HG03442 (cell line): ENCODE measurements around the gene SH2B2.
"Not testable (repeated sequence)": the region's sequence is repeated elsewhere in the genome, so short reads cannot be mapped to it uniquely, and the experiment has no call there.

Experiments
- ATAC-seq: cut with Tn5 transposase; IDR thresholded peaks from one replicate; pipeline ENCODE4 v1.9.1; 2021; ENCODE audit warnings: mild to moderate bottlenecking, moderate library complexity; ENCODE audit not compliant: unreplicated experiment

The SH2B2 gene

DNA sequence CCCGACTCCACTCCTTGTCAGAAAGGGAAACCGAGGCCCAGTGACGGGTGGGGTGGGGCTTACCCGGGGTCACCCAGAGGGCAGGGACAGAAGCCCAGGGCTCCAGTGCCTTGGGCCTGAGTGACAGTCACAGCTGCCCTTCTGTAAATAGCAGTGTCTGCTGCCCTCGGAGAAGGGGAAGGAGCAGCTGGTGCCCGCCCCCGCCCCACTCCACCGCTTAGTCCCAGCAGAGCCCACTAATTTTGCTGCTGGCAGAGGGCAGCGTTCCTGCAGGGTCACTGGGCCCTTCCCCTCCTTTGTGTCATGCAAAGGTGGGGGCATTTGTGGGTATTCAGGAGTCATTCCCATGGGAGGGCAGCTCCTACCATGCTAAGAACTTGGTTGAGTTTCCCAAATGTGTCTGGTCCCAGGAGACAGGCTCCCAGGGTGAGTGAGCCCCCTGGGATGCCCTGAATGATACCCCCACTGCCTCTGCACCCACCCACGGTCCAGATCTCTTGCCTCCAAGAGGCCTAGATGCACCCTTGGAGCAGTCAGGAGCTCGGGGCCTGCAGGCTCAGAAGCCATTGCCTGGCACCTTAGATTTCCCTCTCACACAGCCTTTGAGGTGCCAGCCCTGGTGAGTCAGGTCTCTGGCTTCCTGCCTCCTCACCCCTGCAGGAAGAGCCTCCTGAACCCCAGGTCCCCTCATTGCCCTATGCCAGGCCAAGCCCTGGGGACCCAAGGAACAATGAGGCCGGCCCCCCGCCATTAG lies 17.2 kb downstream of the SH2B2 start:
- no peak for ATAC-seq

DNA sequence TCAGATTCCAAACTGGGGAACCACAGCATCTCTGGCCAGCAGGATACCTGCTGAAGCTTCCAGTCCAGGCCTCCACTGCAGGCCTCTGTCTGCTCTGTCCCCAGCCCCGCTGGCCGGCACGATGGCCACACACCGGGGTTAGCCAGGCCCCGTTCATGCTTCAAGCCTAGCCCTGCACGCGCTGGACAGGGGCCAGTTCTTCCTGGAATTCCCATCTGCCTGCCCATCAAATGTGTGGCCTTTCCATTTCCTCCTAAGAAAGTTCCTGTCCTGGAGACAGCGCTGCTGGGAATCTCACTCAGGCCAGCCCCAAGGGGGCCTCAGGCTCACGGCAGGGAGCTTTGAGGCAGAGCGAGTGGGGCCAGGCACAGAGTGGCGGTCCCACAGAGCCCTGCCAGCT lies 18.0 kb downstream of the SH2B2 start:
- ATAC-seq = no peak

DNA sequence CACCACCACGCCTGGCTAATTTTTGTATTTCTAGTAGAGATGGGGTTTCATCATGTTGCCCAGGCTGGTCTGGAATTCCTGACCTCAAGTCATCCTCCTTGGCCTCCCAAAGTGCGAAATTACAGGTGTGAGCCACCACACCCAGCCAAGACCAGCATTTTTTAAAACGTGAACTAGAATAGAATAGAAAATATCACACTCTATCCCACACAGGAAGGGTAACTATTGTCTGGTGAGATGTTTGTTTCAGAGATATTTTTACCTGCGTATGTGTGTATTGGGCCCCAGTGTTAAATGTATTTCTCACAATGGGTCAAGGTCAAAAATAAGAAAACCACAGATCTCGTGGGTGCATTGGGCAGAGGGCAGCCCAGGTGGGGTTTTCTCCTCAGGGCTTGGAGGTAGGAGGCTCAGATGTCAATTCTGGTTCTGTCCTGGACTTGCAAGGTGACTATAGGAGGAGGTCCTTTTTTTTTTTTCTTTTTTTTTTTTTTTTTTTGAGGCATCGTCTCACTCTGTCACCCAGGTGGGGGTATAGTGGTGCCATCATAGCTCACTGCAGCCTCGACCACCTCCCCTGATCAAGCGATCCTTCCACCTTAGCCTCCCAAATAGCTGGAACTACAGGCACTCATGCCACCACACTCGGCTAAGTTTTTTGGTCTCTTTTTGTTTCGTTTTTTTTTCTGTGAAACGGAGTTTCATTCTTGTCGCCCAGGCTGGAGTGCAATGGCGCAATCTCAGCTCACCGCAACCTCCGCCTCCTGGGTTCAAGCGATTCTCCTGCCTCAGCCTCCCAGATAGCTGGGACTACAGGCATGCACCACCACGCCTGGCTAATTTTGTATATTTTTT lies 19.0 kb downstream of the SH2B2 start:
- peak; percentile 40 for ATAC-seq

DNA sequence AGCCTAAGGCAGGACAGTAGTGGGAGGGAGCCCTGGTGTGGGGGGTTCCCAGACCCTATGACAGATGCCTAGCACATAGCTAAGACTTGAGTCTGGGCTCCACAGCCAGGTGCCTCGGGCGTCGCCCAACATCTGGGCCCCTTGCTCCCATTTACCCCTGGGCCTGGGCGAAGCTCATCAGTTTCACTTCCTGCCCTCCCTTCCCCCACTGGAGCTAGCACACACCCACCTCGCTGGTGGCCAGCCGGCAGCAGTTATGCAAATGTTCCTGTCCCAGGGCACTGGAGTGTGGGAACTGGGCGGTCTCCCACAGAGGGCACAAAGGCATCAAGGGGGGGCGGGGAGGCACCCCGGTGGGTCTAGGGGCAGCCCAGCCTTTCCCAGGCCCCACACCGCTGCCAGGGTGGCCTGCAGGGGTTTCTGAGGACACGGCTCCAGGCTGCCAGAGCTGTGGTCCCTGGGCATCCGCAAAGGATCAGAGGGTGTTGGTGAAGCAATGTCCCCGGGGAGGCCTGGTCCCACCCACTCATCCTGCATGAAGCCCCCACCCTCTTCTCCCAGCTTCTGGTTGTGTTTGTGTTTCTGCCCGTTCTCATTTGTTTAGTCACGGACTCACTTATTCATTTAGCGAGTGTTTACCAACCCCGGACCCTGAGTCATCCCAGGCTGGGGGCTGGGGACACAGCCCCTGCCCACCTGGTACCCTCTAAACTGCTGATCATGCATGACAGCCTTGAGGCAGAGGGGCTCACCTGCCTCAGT lies 20.4 kb downstream of the SH2B2 start:
- peak; percentile 66 for ATAC-seq

DNA sequence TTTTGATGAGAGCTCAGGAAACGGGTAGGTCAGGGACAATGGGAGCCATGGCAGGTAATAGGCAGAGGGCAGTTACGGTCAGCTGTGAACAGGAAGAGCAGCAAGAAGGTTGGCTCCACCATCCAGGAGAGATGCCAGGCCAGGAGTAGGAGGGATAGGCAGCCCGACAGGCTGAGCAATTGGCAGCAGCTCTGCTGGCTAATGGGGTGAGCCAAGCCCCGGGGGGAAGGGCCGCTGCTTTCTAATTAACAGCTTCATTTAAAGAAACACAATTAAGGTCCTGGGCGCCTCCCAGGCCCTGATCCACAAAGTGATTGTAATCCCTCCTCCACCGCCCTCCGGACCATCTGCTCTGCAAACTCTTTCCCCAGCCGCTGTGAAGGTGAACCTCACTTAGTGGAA lies 23.7 kb downstream of the SH2B2 start:
- ATAC-seq = no peak

DNA sequence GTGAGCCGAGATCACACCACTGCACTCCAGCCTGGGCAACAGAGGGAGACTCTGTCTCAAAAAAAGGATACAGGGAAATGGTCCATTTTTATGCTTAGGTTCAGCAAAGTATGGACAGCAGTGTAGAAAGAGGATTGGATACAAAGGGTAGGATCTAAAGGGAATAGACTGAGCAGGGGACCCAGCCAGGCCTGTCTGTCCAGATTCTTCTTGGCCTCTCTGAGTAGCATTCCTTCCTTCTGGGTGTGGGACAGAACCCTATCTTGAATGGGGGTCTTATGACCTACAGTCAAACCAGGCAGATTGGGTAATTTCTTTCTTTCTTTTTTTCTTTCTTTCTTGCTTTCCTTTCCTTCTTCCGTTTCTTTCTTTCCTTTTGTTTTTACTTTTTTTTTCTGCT lies 25.6 kb downstream of the SH2B2 start:
- no peak for ATAC-seq

DNA sequence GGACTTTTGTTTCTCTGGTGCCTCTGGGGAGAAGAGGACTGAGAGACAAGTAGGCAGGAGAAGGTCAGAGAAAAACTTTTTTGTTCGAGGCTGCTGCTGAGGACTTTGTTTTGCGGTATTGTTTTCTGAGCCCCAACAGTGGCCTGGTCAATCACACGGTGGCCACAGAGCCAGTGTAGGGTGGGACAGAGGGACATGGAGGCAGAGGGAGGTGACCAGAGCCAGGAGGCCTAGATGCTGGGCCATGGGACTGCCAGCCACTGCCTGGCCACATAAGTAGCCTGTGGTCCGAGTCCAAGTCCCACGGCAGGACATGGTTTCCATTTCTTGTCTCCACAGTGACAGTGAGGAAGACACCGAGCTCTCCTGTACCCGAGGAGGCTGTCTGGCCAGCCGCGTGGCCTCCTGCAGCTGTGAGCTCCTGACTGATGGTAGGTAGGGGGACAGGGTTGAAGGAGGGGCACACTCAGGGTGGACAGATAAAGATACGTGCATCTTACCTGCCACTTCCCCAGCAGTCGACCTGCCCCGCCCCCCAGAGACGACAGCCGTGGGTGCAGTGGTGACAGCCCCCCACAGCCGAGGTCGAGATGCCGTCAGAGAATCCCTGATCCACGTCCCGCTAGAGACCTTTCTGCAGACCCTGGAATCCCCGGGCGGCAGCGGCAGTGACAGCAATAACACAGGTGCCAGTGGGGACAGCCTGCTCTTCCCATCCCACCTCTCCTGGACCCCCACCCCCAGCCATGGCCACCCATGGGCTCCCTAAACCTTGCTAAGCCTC lies 27.5 kb downstream of the SH2B2 start:
- no peak for ATAC-seq

DNA sequence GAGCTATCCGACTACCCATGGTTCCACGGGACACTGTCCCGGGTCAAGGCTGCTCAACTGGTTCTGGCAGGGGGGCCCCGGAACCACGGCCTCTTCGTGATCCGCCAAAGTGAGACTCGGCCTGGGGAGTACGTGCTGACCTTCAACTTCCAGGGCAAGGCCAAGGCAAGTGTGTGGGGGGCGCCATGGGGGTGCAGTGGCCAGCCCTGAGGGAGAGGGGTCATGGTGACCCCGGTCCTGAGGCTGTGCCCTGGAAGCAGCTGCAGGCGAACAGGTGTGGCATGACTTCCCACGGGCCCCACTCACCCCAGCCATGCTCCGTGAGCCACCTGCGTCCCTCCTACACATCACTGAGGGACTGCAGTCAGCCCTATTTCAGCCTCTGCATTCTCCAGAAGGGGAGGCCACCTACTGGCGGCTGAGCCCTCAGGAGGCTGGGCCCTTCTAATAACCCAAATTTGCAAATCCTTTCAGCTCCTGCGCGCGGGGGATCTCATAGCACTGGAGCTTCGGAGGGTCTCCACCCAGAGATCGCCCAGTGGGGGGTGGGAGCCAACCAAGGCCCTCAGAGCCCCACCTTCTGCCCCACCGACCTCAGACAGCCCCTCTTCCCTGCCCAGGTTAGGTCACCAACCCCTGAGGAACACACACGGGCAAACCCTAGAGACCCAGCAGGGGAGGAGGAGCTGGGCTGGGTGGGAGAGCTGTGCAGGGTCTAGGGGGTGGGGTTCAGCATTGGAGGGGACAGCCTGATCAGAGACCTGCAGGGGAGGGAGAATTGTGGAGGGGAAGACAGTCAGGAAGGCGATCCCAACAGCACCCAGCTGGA lies 30.8 kb downstream of the SH2B2 start:
- no peak for ATAC-seq

DNA sequence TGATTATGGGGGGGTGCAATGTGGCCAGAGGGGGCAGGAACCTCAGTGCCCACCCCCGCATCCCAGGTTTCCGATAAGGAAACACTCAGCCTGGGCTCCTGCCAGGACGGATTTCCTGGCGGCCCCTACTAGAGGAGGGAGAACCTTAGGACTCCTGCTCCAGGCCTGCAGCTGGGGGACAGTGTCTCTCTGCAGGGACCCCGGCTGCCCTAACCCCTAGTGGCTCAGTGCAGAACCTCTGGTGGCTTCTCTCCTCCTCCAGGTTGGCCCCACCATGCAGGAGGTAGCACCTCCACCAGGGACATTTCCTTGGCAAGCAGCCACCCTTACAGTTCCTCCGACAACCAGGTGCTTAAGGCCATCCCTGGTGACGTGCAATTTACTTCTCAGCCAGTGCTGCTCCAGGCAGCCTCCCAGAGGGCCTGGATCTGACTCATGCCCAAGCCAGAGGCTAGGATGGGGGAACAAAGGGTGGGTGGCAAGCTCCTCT lies 31.9 kb downstream of the SH2B2 start:
- ATAC-seq = no peak

DNA sequence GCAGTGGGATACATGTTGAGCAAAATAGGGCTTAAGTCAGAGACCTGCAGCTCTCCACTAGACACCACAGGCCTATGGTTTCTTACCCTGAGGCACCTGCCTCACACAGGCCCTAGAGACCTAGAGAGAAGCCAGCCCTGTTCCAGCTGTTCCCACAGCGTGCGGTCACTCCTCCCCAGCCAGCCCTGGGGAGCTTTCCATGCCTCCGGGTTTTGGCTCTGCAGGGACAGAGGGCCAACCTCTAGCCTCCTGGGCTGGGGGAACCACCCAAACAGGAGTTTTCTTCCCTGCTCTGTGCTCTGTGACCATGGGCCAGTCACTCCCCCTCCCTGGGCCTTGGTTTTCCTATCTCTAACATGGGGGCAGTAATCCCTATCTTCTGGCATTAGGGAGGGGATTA lies 33.0 kb downstream of the SH2B2 start:
- no peak for ATAC-seq

DNA sequence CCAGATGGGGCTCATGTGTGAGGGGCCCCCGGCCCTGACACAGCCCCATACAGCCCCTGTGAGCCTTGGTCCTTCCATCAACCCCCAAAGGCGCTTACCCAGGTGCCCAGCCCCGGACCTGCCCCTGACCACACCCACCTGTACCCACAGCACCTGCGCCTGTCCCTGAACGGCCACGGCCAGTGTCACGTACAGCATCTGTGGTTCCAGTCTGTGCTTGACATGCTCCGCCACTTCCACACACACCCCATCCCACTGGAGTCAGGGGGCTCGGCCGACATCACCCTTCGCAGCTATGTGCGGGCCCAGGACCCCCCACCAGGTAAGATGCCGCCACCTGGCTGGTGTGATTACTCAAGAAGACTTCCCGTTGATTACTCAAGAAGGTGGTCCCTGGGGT lies 33.5 kb downstream of the SH2B2 start:
- ATAC-seq = no peak

DNA sequence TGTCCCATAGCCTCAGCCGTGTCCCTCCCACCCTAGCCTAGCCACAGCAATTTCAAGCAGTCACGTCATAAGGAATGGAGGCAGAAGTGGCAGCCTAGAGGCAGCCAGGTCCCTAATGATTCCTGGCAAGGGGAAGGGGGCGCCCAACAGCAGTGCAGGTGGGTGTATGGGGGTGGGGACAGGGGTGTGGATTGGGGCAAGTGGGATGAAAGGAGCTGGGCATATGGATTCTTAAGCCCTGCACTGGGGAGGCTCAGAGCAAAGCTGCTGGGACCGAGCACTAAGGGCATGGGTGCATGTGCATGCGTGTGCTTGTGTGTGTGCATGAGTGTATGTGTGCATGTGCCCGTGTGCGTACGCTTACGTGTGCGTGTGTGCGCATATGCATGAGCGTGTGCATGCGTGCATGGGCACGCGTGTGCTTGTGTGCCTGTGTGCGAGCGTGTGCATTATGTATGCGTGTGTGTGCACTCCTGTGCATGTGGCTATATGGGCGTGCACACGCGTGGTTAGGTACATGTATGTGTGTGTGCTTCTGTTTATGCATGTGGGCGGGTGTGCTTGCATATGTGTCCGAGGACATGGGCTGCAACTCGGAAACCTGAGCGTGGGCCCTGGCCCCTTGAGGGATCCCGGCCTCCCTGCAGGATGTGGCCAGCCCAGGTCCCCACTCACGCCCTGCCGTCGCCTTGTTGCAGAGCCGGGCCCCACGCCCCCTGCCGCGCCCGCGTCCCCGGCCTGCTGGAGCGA lies 34.1 kb downstream of the SH2B2 start:
- ATAC-seq = no peak

DNA sequence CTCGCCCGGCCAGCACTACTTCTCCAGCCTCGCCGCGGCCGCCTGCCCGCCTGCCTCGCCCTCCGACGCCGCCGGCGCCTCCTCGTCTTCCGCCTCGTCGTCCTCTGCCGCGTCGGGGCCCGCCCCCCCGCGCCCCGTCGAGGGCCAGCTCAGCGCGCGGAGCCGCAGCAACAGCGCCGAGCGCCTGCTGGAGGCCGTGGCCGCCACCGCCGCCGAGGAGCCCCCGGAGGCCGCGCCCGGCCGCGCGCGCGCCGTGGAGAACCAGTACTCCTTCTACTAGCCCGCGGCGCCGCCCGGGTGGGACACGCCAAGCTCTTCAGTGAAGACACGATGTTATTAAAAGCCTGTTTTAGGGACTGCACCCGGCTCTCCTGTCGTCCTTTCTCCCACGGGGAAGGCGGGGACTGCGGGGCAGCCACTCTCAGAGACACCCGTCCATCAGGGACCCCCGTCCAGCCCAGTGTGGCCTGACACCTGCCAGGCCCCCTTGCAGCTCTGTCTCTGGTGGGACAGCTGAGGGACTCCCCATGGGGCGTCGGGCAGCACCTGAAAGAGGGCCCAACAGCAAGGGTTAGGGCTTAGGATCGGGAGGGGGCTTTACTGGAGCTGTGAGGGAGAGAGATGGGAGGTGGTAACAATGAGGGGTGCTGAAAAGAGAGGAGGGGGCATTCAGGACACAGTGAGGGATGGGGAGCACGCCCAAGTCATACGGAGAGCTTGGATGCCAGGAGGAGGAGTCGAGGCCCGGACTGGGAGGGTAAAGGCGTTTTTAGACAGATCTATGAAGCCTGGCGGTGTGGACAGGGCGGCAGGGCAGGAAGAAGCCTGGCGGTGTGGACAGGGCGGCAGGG lies 34.9 kb downstream of the SH2B2 start:
- no peak for ATAC-seq

DNA sequence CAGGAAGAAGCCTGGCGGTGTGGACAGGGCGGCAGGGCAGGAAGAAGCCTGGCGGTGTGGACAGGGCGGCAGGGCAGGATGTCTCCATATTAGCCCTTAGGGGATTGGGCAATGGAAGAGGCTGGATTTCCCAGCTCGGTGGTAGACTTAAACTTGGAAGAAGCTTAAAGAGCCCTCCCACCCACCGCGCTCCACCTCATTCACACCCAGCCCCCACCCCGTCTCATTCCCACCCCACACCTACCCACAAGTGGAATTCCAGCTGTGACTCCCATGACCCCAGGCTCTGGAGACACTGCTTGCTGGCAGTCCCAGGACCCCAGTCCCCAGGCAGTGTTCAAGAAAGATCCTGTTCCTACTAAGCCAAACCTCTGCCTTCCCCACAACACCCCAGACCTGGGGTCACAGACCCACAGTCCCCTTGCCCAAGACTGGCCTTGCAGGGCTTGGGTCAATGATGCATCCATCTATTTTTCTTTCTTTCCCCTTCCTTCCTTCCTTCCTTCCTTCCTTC lies 35.6 kb downstream of the SH2B2 start:
- ATAC-seq = no peak

DNA sequence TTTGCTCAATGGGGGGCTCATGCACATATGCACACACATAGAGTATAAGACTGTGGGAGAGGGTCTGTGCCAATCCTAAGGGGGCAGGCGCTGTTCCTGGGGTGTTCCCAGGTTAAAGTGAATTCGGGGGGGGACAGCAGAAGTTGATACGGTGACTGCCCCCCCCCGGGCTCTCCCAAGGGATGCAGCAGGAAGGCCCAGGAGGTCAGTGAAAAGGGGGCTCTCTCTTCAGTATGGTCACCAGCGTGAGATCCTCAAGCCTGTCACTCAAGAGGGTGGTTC lies 37.2 kb downstream of the SH2B2 start:
- ATAC-seq = no peak

DNA sequence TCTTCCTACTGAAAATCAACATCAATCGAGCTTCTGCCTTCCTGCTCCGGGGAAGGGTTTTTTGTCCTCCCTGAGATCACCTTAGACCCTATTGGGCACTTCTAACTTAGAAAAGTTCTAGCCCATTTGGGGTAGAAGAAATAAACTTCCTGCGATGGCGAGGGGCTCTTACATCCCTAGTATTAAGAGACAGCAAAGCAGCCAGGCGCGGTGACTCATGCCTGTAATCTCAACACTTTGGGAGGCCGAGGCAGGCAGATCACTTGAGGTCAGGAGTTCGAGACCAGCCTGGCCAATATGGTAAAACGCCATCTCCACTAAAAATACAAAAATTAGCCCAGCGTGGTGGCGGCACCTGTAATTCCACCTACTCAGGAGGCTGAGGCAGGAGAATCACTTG lies 38.4 kb downstream of the SH2B2 start:
- not testable (repeated sequence) for ATAC-seq

DNA sequence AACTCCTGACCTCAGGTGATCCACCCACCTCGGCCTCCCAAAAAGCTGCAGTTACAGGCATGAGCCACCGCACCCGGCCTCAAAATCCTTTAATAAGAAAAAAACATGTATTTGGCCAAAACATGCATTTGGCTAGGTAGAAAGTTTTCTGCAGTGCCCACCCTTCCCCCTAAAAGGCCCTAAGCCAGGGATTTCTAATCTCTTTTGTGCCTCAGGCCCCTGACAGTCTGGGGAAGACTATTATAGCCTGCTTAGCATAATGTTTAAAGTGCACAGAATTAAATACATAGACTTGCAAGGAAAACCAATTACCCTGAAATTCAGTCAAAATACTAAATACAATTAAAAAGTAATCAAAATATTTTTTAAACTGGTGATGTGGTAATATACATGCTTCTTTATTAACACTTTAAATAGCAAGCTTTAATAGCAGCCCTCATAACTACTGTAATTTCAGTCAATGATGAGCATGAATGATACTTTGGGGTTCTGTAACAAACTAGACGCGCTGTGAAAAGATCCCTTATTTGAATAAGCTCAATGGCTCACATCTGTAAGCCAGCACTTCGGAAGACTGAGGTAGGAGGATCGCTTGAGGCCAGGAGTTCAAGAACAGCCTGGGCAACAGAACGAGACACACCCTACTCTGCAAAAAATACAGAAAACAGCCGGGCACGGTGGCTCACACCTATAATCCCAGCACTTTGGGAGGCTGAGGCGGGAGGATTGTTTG lies 39.7 kb downstream of the SH2B2 start:
- ATAC-seq = no peak
